K562 (cell line): Measurements from ENCODE around the gene RAP1GAP2.

ENCODE experiments used
- BRF1 ChIP-seq: IDR thresholded peaks from 3 replicates; pipeline ENCODE4 v1.6.1; 2011; ENCODE audit warnings: borderline replicate concordance, mild to moderate bottlenecking; ENCODE audit not compliant: insufficient read length; ENCODE audit errors: extremely low read depth
- CREB3 ChIP-seq: fragments of 450-650 bp; conservative IDR thresholded peaks from 2 replicates; pipeline ENCODE4 v1.6.1; 2016; ENCODE audit warnings: missing genetic modification characterization, low read depth, mild to moderate bottlenecking, missing compliant biosample characterization, moderate library complexity
- MGA ChIP-seq: fragments of 450-650 bp; IDR thresholded peaks from 2 replicates; pipeline ENCODE4 v1.6.1; 2016; ENCODE audit warnings: mild to moderate bottlenecking, moderate library complexity
- NBN ChIP-seq: fragments of 450-650 bp; IDR thresholded peaks from 2 replicates; pipeline ENCODE4 v1.6.1; 2016; ENCODE audit warnings: low read depth, mild to moderate bottlenecking
- NFXL1 ChIP-seq: fragments of 450-650 bp; formaldehyde crosslinking; IDR thresholded peaks from 2 replicates; pipeline ENCODE4 v1.4.0; 2021; ENCODE audit warnings: mild to moderate bottlenecking
- RAD51 ChIP-seq: fragments of 450-650 bp; IDR thresholded peaks from 2 replicates; pipeline ENCODE4 v1.7.1; 2016; ENCODE audit warnings: low read depth, mild to moderate bottlenecking, borderline replicate concordance
- RBM25 ChIP-seq: fragments of 200-400 bp; formaldehyde crosslinking; IDR thresholded peaks from 2 replicates; pipeline ENCODE4 v1.6.1; 2018; ENCODE audit warnings: low read length, low read depth, moderate library complexity; ENCODE audit not compliant: severe bottlenecking
- ZNF592 ChIP-seq: fragments of 450-650 bp; IDR thresholded peaks from 2 replicates; pipeline ENCODE4 v1.6.1; 2017; ENCODE audit warnings: antibody characterized with exemption, mild to moderate bottlenecking
- ZNF766 ChIP-seq: fragments of 200-800 bp; sonication (Bioruptor generic); conservative IDR thresholded peaks from 2 replicates; pipeline ENCODE4 v1.6.1; 2016; ENCODE audit warnings: missing genetic modification characterization, missing compliant biosample characterization

DNA sequence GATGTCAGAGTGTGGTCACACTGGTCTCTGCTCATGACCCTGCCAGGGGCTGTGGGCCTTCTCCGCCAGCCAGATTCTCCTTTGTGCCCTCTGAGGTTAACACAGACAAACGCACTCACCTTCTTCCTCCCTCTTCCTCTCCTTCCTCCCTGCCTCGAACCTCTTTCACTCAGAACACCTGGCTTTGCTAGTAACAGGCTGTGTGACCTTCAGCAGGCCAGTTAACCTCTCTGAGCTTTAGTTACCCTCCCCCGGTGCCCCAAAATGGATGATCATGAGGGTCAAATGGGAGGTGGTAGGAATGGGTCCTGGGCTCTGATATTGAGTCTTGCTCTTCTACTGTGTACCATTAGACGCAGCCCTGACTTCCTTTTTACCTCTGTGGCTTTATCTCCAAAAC lies 140.1 kb downstream of the RAP1GAP2 start:
- TF ChIP-seq RBM25 (no peak), BRF1 (no peak), MGA (no peak), RAD51 (no peak), ZNF592 (no peak), NFXL1 (CRISPR knock-in tag) (no peak), ZNF766 (no peak), CREB3 (tag) (no peak), NBN (no peak)
